ENCODE data around the gene FAF2.
A peak's percentile ranks its signal among the peaks of the same experiment; 100 is the strongest.

Gene FAF2

DNA sequence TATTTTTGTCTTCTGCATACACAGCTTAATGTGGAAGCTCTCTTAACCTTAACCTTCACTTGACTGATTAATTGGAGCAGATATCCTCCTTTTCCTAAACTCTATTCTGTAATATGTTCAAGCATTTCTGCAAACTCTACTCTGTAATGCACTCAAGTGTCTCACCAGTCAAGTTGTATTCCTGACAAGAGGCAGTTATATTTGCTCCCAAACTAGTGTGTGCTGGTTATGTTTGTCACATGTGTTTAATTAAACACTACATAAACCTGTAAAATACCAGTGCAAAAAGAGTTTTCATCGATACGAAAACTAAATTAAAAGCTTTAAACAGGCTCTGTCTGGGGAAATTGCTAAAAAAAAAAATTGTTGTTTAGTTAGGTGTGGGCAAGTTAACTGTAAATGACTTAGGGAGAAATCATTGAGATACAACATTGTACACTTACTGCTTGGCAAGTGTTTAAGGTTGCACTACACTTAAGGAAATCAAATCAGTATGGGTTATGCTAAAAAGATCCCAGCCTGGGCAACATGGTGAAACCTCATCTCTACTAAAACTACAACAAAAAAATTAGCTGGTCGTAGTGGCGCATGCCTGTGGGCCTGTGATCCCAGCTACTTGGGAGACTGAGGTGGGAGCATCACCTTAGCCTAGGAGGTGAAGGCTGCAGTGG is 6.7 kb downstream of the FAF2 start:
- TF ChIP-seq, protein P1, sequence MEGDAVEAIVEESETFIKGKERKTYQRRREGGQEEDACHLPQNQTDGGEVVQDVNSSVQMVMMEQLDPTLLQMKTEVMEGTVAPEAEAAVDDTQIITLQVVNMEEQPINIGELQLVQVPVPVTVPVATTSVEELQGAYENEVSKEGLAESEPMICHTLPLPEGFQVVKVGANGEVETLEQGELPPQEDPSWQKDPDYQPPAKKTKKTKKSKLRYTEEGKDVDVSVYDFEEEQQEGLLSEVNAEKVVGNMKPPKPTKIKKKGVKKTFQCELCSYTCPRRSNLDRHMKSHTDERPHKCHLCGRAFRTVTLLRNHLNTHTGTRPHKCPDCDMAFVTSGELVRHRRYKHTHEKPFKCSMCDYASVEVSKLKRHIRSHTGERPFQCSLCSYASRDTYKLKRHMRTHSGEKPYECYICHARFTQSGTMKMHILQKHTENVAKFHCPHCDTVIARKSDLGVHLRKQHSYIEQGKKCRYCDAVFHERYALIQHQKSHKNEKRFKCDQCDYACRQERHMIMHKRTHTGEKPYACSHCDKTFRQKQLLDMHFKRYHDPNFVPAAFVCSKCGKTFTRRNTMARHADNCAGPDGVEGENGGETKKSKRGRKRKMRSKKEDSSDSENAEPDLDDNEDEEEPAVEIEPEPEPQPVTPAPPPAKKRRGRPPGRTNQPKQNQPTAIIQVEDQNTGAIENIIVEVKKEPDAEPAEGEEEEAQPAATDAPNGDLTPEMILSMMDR (IDR thresholded peaks at IDR 0.05; ENCODE audit: insufficient read depth, low read length, missing control alignments), result no peak
- H3K4me3 ChIP-seq (ENCODE audit: low read depth, low read length), result no peak overlapping the region
- DNase-seq (ENCODE audit: low read depth, low spot score), result no peak
- CTCF ChIA-PET, result interaction anchor here (0.8 kb wide), 1 partner anchor 9 kb away, joined by 3 read pairs; no protein-coding TSS in a partner anchor
- POLR2A ChIA-PET, result no interaction called here

DNA sequence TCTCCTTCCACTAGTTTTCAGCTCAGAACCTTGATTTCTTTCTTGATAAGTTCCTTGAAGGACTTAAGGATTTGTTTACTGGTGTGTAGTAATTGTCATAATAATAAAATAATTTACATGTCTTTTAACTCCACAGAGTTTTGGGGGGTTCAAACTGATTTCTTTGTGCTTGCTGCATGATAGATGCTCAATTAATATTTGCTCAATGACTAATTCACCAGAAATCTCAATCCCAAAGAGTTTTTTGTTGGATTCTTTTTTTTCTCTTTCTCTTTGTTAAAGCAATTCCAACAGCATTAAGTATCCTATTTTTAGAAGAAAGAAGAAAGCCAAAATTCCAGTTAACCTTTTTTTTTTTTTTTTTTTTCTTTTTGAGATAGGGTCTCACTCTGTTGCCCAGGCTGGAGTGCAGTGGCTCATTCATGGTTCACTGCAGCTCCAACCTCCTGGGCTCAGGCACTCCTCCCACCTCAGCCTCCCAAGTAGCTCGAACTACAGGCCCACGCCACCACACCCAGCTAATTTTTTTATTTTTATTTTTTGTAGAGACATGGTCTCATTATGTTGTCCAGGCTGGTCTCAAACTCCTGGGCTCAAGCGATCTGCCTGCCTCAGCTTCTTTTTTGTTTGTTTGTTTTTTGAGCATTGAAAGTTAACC is 10.8 kb downstream of the FAF2 start:
- H3K4me3 ChIP-seq (ENCODE audit: low read depth, low read length), result no peak overlapping the region
- DNase-seq (ENCODE audit: low read depth, low spot score), result no peak
- ChIA-PET CTCF (interaction anchor here (10.2 kb wide), 1 partner anchor 11 kb away, joined by 97 read pairs; the partner anchor contains the start of gene FAF2), POLR2A (no interaction called here)
- TF ChIP-seq, protein P1 (IDR thresholded peaks at IDR 0.05; ENCODE audit: insufficient read depth, low read length, missing control alignments), result no peak

DNA sequence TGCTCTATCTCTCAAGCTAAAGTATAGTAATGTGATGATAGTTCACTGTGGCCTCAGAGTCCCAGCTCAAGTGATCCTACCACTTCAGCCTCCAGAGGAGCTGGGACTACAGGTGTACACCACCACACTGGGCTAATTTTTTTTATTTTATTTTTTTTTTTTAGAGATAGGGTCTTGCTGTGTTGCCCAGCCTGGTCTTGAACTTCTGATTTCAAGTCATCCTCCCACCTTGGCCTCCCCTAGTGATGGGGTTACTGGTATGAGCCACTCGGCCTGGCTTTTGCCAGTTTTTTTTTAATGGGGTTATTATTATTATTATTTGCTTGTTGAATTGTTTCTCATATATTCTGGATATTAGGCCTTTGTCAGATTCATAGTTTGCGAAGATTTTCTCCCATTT is 13.2 kb downstream of the FAF2 start:
- no peak for DNase-seq (ENCODE audit: low read depth, low spot score)
- ChIA-PET CTCF (interaction anchor here (10.2 kb wide), 1 partner anchor 13 kb away, joined by 97 read pairs; the partner anchor contains the start of gene FAF2), POLR2A (no interaction called here)
- no peak overlapping the region for H3K4me3 ChIP-seq (ENCODE audit: low read depth, low read length)
- TF ChIP-seq, protein P1 (IDR thresholded peaks at IDR 0.05; ENCODE audit: insufficient read depth, low read length, missing control alignments), result no peak

DNA sequence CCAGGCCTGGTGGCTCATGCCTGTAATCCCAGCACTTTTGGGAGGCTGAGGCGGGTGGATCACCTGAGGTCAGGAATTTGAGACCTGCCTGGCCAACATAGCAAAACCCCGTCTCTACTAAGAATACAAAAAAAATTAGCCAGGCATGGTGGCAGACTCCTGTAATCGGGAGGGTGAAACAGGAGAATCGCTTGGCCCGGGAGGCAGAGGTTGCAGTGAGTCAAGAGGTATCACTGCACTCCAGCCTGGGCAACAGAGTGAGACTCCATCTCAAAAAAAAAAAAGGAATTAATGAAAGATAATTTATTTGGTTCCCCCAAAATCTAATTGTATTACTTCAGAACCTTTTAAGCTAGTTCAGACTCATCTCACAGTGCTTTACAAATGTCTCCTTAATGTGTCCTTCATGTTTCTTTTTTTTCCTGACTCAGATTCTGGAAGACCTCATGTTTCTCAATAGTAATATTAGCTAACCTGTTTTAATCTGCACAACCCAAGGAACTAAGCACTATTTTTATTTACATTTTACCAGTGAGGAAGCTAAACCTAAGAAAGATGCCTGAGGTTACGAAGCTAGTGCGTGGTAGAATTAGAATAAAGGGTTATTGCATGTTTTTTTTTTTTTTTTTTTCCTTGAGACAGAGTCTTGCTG is 15.1 kb downstream of the FAF2 start:
- ChIA-PET CTCF (interaction anchor here (0.6 to 10.2 kb wide), 3 partner anchors 8 to 15 kb away, joined by 3 to 97 read pairs (median 5); partner anchors contain the start of gene FAF2), POLR2A (no interaction called here)
- DNase-seq (ENCODE audit: low read depth, low spot score), result no peak
- TF ChIP-seq, protein P1 (IDR thresholded peaks at IDR 0.05; ENCODE audit: insufficient read depth, low read length, missing control alignments), result no peak
- no peak overlapping the region for H3K4me3 ChIP-seq (ENCODE audit: low read depth, low read length)

DNA sequence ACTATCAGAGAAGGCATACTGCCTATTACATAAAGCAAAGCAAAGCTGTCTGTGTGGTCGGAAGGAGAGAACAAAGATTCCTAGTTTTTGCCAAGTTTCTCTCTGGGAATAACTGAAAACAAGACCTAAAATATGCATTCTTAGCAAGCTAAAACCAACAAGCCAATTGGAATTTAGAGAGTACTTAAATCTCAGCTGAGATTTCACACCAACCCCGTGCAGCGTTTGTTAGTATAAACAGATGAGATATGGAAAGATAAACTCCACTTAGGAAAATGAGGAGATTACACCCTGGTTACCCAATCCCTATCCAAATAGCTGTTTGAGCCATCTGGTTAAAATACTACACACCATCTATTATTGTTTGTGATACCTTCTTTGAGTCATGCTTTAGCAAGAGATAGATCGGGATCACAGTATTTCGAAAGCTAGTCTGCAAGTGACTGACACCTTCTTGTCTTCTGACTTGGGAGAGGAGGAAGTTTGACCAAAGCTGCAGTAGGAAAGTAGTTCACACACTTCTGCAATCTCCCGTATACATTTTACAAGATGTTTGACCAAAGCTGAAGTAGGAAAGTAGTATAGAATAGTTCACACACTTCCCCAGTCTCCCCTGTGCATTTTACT is 18.2 kb downstream of the FAF2 start:
- DNase-seq (ENCODE audit: low read depth, low spot score), result peak; percentile 58
- no peak overlapping the region for H3K4me3 ChIP-seq (ENCODE audit: low read depth, low read length)
- TF ChIP-seq, protein P1 (IDR thresholded peaks at IDR 0.05; ENCODE audit: insufficient read depth, low read length, missing control alignments), result no peak
- ChIA-PET CTCF (interaction anchor here (1.1 to 10.2 kb wide), 2 partner anchors 18 to 191 kb away, joined by 3 to 97 read pairs; partner anchors contain the start of gene FAF2), POLR2A (interaction anchor here (1.2 kb wide), 1 partner anchor 18 kb away, joined by 3 read pairs; the partner anchor contains the start of gene FAF2)
